Activated T-cell treated with anti-CD3 and anti-CD28 coated beads for 48 hours (primary cell): ENCODE results near the gene NAB1.

Source experiments
- DNase-seq: peaks from one replicate; pipeline ENCODE4 v3.0.0-alpha.2; 2020; ENCODE audit warnings: low read depth

Gene NAB1

DNA sequence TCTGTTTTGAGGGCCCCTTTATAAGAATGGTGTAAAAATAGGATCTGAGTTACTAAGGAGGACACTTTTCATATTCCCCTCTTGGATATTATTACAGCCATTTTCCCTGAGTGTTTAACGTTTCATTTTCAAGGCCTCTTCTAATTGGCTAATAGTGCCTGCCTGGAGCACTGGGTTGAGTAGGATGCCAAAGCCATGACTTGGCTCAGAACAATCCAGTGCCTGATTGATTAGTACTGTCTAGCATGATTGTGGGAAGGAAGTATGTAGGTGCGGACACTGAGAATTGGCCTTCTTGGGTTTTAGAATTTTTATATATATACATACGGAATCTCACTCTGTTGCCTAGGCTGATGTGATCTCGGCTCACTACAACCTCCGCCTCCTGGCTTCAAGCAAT, 66.1 kb downstream of the NAB1 start:
- DNase-seq, result no peak

DNA sequence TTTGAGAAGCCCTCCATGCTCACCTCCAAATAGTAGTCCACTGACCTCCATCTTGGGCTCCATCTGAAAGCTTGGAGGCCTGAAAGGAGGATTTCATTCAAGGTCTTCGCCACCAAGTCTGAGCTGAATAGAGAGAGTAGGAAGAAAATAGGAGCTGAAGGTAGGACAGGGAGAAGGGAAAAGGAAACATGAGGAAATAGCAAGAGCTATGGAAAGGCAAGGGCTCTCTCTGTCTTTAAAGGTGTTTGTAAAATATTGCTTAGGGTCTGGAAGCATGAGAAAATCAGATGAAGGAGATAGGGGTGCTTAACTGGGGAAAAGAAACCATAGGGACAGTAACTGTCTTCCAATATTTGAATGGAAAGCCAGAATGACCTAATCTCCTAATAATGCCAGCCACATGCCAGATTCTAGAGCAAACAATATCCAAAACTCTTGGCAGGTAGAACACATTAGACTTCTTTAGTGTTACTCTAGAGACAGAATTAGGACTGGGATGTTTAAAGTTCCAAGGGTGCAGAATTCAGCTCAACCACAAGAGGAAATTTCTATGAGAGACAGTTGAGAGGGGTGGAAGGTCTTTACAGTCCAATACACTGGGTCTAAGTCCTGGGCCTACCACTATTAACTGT, 67.4 kb downstream of the NAB1 start:
- DNase-seq, result no peak

DNA sequence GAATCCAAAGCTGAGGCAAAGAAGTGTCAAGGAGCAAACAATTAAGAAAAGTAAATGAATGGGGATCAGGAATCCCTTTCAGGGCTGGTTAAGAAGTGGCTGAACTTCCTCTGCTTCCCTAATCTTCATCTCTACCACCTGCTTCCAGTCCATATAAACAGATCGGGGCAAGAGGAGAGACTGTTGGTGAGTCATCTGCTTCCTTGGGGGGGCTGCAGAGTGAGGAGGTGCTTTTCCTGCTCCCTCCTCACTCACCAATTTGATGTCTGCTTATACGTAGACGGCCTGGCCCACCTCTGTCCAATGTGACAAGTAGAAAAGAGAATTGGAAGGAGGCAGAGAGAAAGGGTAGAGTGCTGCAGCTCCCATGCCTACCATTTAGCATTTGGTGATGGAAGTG, 68.4 kb downstream of the NAB1 start:
- DNase-seq, result no peak

DNA sequence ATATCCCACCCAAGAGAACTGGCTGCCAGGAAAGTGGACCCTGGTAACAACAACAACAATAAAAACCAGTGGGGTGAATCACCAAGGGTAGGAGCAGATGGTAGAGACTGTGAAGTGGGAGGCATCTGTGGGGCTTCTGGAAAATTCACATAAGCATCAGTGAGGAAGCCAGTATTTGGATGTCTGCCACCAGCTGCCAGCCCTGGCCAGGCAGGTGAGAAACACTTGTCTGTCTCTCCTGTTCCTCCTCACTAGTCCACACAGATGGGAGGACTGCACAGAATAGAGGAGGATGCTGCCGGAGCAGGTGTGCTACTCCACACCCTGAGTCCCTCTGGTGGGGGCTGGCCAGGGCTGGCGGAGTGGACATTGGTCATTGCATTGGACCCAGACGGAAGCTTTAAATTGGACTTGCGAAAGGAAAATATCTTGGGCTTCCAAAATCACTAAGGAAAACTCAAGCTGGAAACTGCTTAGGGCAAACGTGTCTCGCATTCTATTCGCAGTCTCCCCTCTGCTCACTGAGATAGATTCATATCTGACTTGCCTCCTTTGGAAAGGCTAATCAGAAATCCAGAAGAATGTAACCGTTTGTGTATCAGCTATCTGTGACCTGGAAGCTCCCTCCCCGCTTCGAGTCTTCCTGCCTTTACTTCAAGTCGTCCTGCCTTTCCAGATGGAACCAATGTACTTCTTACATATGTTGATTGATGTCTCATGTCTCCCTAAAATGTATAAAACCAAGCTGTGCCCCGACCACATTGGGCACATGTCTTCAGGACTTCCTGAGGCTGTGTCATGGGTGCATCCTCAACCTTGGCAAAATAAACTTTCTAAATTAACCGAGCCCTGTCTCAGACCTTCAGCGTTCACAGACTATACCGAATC, 69.1 kb downstream of the NAB1 start:
- DNase-seq, result no peak

DNA sequence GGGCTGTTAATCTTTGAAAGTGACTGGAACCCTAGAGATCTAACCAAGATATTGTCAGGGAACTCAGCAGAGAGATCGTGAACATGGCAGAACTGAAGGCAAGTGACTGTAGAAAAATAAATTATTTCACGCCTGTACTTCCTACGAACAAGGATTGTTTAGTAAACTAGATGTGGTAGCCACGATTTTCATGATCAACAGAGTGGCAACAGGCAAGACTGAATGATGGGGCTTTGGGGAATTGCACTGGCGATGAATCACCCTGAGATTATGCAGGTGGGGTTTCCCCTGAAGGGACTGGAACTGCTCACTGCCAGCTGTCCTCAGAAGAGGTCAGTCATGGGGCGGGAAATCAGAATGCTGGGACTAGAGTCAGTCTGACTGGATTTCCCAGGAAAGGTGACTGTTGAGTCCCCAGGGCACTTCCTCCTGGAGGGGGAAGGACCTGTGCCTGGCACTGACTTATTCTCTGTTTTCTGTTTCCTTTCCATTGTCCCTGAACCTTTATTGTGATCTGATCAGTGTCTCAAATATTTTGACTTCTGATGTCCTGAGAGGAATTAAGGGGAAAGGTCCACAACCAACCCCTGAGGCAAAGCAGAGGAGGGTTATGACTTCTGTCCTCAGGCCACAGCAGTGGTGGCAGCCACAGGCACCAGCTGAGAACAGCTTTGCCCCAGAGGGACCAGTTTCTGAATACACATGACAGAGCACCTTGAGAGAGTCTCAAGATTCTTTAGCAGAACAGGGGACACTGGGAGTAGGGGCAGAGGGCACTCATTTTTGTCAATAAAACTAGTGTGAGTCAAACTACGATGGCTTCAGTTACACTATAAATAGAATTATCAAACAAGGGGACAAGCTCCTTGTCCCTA, 70.0 kb downstream of the NAB1 start:
- DNase-seq, result peak; percentile 68

DNA sequence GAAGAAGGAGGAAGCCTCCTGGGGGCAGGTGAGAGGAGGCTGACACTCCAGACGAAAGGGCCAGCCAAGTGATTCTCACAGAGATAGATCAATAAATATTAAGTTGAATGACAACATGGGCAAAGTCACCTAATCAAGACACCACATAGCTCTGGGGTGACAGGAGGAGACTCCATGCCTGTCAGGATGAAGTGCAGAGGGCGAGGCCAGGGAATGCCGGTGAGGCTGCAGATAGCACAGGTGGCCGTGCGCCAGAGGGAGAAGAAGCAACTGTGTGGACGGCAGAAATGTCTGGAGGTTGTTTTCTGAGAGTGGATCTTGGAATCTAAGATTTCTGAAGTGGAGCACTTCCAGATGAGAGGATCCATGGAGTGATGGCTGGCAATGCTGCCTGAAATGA, 71.4 kb downstream of the NAB1 start:
- DNase-seq, result no peak

DNA sequence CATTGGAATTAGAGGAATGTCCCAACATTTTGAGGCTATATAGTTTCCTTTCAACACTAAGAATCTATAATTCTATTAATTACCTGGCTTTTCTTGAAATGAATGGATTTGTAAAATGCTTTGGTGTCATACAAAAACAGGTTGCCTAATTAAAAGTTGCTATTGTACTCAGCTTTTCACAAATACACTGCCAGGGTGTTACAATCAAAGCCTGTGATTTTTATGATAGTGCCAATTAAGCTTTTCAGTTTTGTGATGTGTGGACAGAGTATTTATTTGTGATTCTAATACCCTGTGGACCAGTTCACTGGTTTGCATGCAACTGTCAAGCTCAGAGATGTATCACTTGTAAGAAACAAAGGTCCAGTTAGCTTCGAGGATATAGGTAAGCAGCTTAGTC, 71.8 kb downstream of the NAB1 start:
- DNase-seq, result no peak

- DNase-seq, result no peak
Measured at GRCh38 chr2:190722061-190722759, 73.3 kb downstream of the NAB1 start.

- DNase-seq, result no peak
Measured at GRCh38 chr2:190722835-190723234, 74.0 kb downstream of the NAB1 start.

DNA sequence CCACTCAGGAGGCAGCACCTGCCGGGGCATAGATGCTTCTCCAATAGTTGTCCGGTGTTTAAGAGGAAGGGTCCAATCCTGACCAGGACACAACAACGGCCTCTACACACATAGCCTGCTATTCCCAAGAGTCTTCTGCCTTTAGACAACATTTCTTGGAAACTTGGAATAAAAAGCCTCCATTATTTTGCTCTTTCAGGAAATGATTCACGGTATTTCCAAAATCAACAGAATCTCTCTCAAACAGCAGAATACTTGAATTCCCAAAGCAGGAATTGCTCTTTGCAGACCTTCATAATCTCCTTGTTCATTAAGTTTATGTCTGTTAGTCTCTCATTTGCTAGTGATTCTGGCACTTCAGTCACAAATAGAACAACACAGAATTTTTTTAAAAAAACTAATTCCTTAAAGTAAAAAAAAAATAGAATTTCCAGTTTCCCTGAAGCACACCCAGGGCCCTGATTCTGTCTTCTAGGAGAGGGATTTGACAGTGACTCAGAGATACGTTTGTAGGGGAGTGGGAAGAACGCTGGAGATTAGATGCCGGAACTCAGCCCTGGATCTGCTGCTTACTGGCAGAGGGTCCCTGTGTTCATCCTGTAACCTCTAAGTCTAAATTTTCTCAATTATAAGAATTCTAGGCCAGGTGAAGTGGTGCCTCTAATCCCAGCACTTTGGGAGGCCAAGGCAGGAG, 74.7 kb downstream of the NAB1 start:
- DNase-seq, result no peak

DNA sequence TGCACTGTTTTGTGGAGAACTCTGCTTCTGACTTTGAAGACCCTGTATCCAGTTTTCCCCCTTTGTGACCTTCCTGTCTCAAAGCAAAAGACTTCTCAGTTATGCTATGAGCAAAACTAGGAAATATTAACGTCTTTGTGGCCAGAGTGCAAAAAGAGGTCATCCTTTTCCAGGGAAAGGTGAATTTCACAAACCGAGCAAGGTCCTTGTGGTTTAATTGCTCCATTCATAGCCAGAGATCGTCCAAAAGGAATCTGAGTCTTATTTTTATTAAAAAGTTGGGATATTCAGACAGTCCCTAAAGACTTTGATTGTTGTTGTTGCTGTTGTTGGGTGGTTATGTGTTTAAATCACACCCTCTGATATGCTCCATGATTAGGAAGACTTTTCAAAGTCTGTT, 77.4 kb downstream of the NAB1 start:
- no peak for DNase-seq

GRCh38 chr2:190736355-190736754, 87.5 kb downstream of the NAB1 start:
- DNase-seq, result no peak

GRCh38 chr2:190740449-190740848, 91.6 kb downstream of the NAB1 start:
- DNase-seq, result no peak
